Right ventricle myocardium inferior (tissue), 1 donor: Measurements from ENCODE around the gene CEP63. TPM values are rescaled to one million over a fixed set of nuclear protein-coding genes. Genes with fewer than 3 reads are reported as not detected.

Source experiments
- ATAC-seq: fragments of 200-7000 bp; cut with Tn5 transposase; one replicate; pipeline ENCODE4 v1.9.1; 2020; ENCODE audit warnings: mild to moderate bottlenecking, moderate library complexity
- DNase-seq: peaks from one replicate; pipeline ENCODE4 v3.0.0; 2021; ENCODE audit errors: missing footprints
- intact Hi-C: fragments of 100-400 bp; cut with DNase I; formaldehyde crosslinking; loops from one replicate; pipeline ENCODE4 v1.11.0; 2022
- total RNA-seq: library from RNA; stranded (reverse); fragmentation: NEBNext Ultra II Directional; extraction: Animal tissue kit (Norgen Biotek cat#: 25700); gene quantifications from one replicate; pipeline ENCODE4 v1.2.1, GENCODE V29; 2021
- donor health status: DM: no; HTN: yes; CAD: no; lungs with severe emphysema.

CEP63 gene
- total RNA-seq, 1 donor from 2014 or later: 36.7 TPM

DNA sequence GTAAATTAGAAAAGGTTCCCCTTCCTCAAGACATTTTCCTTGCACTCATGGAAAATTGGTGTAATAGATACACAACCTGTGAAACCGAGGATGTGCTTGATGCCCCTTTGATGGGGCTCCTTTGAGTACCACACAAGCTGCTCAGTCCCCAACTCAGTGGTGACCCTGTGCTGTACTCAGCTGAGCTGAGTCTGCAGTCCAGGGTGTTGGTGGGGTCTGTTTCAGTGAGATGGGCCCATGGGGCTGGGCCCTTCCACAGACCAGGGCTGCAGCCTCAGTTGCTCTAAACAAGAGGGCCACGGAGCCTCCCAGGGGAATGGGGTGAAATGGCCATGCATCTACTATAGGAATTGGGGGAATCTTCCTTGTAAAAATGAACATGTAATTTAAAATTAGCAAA, 125.7 kb downstream of the CEP63 start:
- intact Hi-C loops: no loop called here
- DNase-seq (no peak), ATAC-seq (no peak)

- DNase-seq (no peak), ATAC-seq (no peak)
- intact Hi-C loops: no loop called here
Observed at GRCh38 chr3:134613006-134613520, 127.2 kb downstream of the CEP63 start.

DNA sequence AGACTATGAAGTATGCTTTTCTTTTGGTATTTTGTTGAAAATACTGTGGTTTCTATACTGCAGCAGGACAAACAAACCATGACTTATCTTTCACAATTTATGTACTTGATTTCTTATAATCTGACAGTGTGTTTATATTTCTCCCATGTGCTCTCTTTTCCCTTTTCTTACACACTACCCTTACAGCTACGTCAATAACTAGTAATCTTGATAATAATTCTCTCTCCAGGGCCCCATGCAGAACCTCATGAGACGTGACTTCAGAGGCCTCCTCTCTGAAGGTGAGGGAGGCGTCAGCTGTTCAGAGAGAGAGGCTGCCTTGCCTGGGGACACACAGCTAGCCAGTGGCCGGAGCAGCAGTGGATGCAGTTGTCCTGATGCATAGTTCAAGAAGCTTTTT, 129.1 kb downstream of the CEP63 start:
- intact Hi-C loops: no loop called here
- DNase-seq (no peak), ATAC-seq (no peak)

- DNase-seq (no peak), ATAC-seq (no peak)
- intact Hi-C loops: no loop called here
Observed at GRCh38 chr3:134615743-134616142, 129.9 kb downstream of the CEP63 start.

GRCh38 chr3:134617608-134618477, 132.0 kb downstream of the CEP63 start:
- no peak for ATAC-seq
- intact Hi-C loops: no loop called here
- no peak for DNase-seq

- intact Hi-C loops: no loop called here
- no peak for ATAC-seq
- no peak for DNase-seq
Observed at GRCh38 chr3:134618478-134619300, 132.8 kb downstream of the CEP63 start.

DNA sequence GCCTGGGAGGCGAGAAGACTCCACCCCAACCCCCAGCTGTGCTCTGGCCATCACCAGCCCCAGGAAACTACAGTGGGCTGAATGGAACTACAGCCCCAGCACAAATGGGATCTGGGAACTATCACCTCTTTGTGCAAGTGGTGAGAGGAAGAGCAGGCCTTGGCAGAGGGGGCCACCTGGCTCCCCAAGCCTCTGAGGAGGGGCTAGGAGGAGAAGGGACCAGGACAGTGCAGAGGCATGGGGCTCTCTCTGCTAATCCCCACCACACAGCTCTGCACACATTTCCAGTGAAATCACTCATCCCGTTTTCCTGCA, 133.4 kb downstream of the CEP63 start:
- no peak for ATAC-seq
- DNase-seq: no peak
- intact Hi-C loops: no loop called here

DNA sequence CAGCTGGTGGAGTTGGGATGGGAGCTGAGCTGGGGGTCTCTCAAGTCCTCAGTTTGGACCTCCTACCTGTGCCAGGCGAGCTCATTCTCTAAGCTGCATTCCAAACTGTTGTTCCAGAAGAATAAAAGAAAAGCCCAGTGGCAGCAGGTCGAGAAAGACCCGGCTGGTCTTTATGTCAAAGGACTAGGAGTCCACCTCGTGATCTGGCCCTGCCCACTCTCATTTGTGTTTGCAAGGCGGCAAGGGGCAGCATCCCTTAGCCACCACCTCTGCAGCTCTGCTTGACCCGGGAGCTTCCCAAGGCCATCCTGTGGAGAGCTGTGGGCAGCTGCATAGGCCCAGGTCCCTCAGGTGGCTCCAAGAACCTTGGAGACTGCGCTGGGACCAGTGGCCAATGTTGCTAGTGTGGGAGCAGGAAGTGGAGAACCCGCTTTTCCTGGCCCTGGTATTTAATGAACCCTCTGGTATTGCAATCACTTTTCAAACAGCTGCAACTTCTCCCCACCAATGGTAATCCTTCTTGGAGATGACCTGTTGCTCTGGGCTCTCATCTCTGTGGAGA, 134.1 kb downstream of the CEP63 start:
- intact Hi-C loops: no loop called here
- DNase-seq: no peak
- ATAC-seq: no peak

GRCh38 chr3:134620476-134621115, 134.7 kb downstream of the CEP63 start:
- intact Hi-C loops: no loop called here
- ATAC-seq (no peak), DNase-seq (no peak)

GRCh38 chr3:134621854-134622253, 136.0 kb downstream of the CEP63 start:
- no peak for ATAC-seq
- intact Hi-C loops: no loop called here
- DNase-seq: no peak

GRCh38 chr3:134622806-134623365, 137.0 kb downstream of the CEP63 start:
- intact Hi-C loops: no loop called here
- DNase-seq: no peak
- no peak for ATAC-seq

DNA sequence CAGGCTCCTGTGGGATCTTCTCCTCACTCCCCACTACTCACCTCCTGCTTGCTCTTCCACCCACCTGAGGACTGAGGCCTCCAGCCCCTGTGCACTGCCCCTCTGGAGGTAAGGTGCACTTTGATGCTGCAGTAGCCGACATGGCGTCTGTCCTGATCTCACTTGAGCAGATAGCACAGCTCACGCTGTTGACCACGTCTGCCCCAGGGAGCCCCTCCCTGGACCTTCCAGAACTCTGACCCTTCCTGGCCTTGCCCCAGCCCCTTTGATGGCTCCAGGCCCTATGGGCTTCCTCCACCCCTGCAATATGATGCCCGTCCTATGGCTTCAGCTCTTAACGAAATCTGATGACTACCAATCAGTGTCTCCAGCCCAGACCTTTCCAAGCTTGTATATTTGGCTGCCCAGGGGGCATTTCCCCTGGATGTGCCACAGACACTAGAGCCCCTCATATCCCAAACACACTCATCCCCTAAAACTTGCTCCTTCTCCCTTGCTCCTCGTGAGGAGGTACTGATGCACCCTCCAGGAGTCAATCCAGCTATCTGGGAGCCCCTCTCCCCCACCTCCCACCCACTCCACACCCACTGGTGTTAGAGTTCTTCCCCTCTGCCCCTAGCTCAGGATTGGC, 137.9 kb downstream of the CEP63 start:
- ATAC-seq (no peak), DNase-seq (no peak)
- intact Hi-C loops: no loop called here

Other genes starting within 250 kb of the CEP63 start
- 40.6 TPM for gene RYK, start 235.2 kb upstream of the CEP63 start, total RNA-seq
- gene AMOTL2, start 111.6 kb upstream of the CEP63 start, total RNA-seq: 61.9 TPM
- 80.5 TPM for gene ANAPC13, start 72 bp upstream of the CEP63 start, total RNA-seq
- gene KY, start 165.0 kb downstream of the CEP63 start, total RNA-seq: 16.7 TPM